NCI-H2227 (cell line): ENCODE data around the gene BNIPL.

Experiments
- DNase-seq: peaks from one replicate; lab custom pipeline; 2025; ENCODE audit not compliant: unreplicated experiment; lab: John Stamatoyannopoulos, UW

The BNIPL gene

GRCh38 chr1:151009674-151010345, 26.6 kb upstream of the BNIPL start:
- no peak for DNase-seq

GRCh38 chr1:151010346-151010726, 26.1 kb upstream of the BNIPL start:
- no peak for DNase-seq

- DNase-seq: peak; percentile 46
These were observed 25.1 kb upstream of the BNIPL start for GRCh38 chr1:151011154-151011850.

- no peak for DNase-seq
These were observed 23.5 kb upstream of the BNIPL start for GRCh38 chr1:151012684-151013471.

GRCh38 chr1:151013518-151013917, 22.9 kb upstream of the BNIPL start:
- peak; percentile 49 for DNase-seq

- peak; percentile 82 for DNase-seq
These were observed 11.7 kb upstream of the BNIPL start for GRCh38 chr1:151024540-151025146.

- no peak for DNase-seq
These were observed 9.9 kb upstream of the BNIPL start for GRCh38 chr1:151026460-151026859.

GRCh38 chr1:151032164-151032563, 4.2 kb upstream of the BNIPL start:
- DNase-seq: no peak

- DNase-seq: no peak
These were observed 1.2 kb upstream of the BNIPL start for GRCh38 chr1:151035167-151035566.

- no peak for DNase-seq
These were observed 646 bp downstream of the BNIPL start for GRCh38 chr1:151037032-151037431.

GRCh38 chr1:151039521-151039920, 3.1 kb downstream of the BNIPL start:
- DNase-seq: no peak

- DNase-seq: no peak
These were observed 6.8 kb downstream of the BNIPL start for GRCh38 chr1:151043163-151043562.

GRCh38 chr1:151047591-151047924, 11.2 kb downstream of the BNIPL start, which contains the start of gene C1orf56:
TSS of gene C1orf56 (plus strand) at chr1:151047751. CDS start at chr1:151047848, 97 bp downstream.
- peak; percentile 89 for DNase-seq

GRCh38 chr1:151047925-151048644, 11.7 kb downstream of the BNIPL start:
- peak; percentile 76 for DNase-seq

GRCh38 chr1:151048645-151049032, 12.3 kb downstream of the BNIPL start:
- DNase-seq: no peak

GRCh38 chr1:151049458-151049857, 13.1 kb downstream of the BNIPL start:
- DNase-seq: no peak

- DNase-seq: no peak
These were observed 13.8 kb downstream of the BNIPL start for GRCh38 chr1:151050051-151050688.

- DNase-seq: no peak
These were observed 15.1 kb downstream of the BNIPL start for GRCh38 chr1:151051356-151052009.

GRCh38 chr1:151054971-151055547, 18.7 kb downstream of the BNIPL start:
- no peak for DNase-seq

GRCh38 chr1:151055581-151055980, 19.2 kb downstream of the BNIPL start:
- DNase-seq: no peak
